GM21390 (cell line): Measurements from ENCODE around the gene METTL14.
A peak's percentile ranks its signal among the peaks of the same experiment; 100 is the strongest.
"Not testable (repeated sequence)": the region's sequence is repeated elsewhere in the genome, so short reads cannot be mapped to it uniquely, and the experiment has no call there.

Experiments
- ATAC-seq: cut with Tn5 transposase; IDR thresholded peaks from one replicate; pipeline ENCODE4 v1.9.1; 2021; ENCODE audit not compliant: unreplicated experiment

METTL14 gene

GRCh38 chr4:118684873-118685811 is at the start of gene METTL14:
METTL14 (plus strand) TSS chr4:118685392; CDS start chr4:118685535, 143 bp downstream.
- peak; percentile 100 for ATAC-seq

GRCh38 chr4:118636126-118636525 is 49.1 kb upstream of the METTL14 start:
- ATAC-seq: not testable (repeated sequence)

- ATAC-seq: not testable (repeated sequence)
Observed at GRCh38 chr4:118664665-118665064, 20.5 kb upstream of the METTL14 start.

- not testable (repeated sequence) for ATAC-seq
Observed at GRCh38 chr4:118669220-118669619, 16.0 kb upstream of the METTL14 start.

- not testable (repeated sequence) for ATAC-seq
Observed at GRCh38 chr4:118670968-118671367, 14.2 kb upstream of the METTL14 start.

GRCh38 chr4:118676128-118676527 is 9.1 kb upstream of the METTL14 start:
- ATAC-seq: no peak

- no peak for ATAC-seq
Observed at GRCh38 chr4:118680808-118681207, 4.4 kb upstream of the METTL14 start.

GRCh38 chr4:118682928-118683327 is 2.3 kb upstream of the METTL14 start:
- ATAC-seq: no peak

- ATAC-seq: no peak
Observed at GRCh38 chr4:118683513-118683912, 1.7 kb upstream of the METTL14 start.

- no peak for ATAC-seq
Observed at GRCh38 chr4:118703118-118703517, 17.9 kb downstream of the METTL14 start.

GRCh38 chr4:118711052-118711451 is 25.9 kb downstream of the METTL14 start:
- ATAC-seq: no peak

GRCh38 chr4:118712872-118713271 is 27.7 kb downstream of the METTL14 start:
- ATAC-seq: no peak

GRCh38 chr4:118714682-118715081 is 29.5 kb downstream of the METTL14 start:
- no peak for ATAC-seq

GRCh38 chr4:118716304-118716703 is 31.1 kb downstream of the METTL14 start:
- no peak for ATAC-seq

GRCh38 chr4:118718511-118719170 is 33.4 kb downstream of the METTL14 start:
- no peak for ATAC-seq

- no peak for ATAC-seq
Observed at GRCh38 chr4:118721752-118722151, 36.6 kb downstream of the METTL14 start.

- no peak for ATAC-seq
Observed at GRCh38 chr4:118723369-118723768, 38.2 kb downstream of the METTL14 start.

- no peak for ATAC-seq
Observed at GRCh38 chr4:118727360-118727759, 42.2 kb downstream of the METTL14 start.

- no peak for ATAC-seq
Observed at GRCh38 chr4:118729287-118730286, 44.4 kb downstream of the METTL14 start.

GRCh38 chr4:118730683-118731082 is 45.5 kb downstream of the METTL14 start:
- no peak for ATAC-seq
